Measurements from ENCODE around the gene COMTD1. TPM values are rescaled to one million over a fixed set of nuclear protein-coding genes. Genes with fewer than 3 reads are reported as not detected.
A peak's percentile ranks its signal among the peaks of the same experiment; 100 is the strongest.

The COMTD1 gene
- total RNA-seq, 1 experiment from 2014 or later = 20.5 TPM

- peaks cover 25% of the 10 kb centered on the region; the same call in 1 of the 2 replicates for H3K36me3 ChIP-seq (ENCODE audit: low read depth)
- no TSS peak for BruUV-seq (replicated peaks)
- peaks cover 56% of the 10 kb centered on the region for H3F3A ChIP-seq (ENCODE audit: insufficient read depth, low read depth)
- intact Hi-C loops (cut with micrococcal nuclease; ENCODE audit: unreplicated experiment) = loop anchor here (1.0 to 10.0 kb wide), 6 partner anchors 46 to 1349 kb away; partner anchors contain the start of genes KAT6B and SAMD8
- H3K79me2 ChIP-seq (ENCODE audit: low read depth) = peaks cover 52% of the 10 kb centered on the region
- POLR2A ChIA-PET (ENCODE audit: unreplicated experiment) = interaction anchor here (0.6 to 1.3 kb wide), 6 partner anchors 9 to 996 kb away, joined by 3 to 16 read pairs (median 4); no protein-coding TSS in a partner anchor
- peaks cover 12% of the 10 kb centered on the region; the same call in 1 of the 2 replicates for H4K20me1 ChIP-seq (ENCODE audit: insufficient read depth)
- no peak for TF ChIP-seq EZH2 (IDR thresholded peaks at IDR 0.05; ENCODE audit: low read depth)
- TF ChIP-seq, protein P1, sequence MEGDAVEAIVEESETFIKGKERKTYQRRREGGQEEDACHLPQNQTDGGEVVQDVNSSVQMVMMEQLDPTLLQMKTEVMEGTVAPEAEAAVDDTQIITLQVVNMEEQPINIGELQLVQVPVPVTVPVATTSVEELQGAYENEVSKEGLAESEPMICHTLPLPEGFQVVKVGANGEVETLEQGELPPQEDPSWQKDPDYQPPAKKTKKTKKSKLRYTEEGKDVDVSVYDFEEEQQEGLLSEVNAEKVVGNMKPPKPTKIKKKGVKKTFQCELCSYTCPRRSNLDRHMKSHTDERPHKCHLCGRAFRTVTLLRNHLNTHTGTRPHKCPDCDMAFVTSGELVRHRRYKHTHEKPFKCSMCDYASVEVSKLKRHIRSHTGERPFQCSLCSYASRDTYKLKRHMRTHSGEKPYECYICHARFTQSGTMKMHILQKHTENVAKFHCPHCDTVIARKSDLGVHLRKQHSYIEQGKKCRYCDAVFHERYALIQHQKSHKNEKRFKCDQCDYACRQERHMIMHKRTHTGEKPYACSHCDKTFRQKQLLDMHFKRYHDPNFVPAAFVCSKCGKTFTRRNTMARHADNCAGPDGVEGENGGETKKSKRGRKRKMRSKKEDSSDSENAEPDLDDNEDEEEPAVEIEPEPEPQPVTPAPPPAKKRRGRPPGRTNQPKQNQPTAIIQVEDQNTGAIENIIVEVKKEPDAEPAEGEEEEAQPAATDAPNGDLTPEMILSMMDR (conservative IDR thresholded peaks at IDR 0.05) = no peak
- no peaks in the 10 kb centered on the region for H3K9me3 ChIP-seq (ENCODE audit: insufficient read depth, low read depth)
- H3K4me3 ChIP-seq = peak overlapping the region; percentile 80
- DNase-seq = peak; percentile 82 to 99
- H3K27ac ChIP-seq = peak overlapping the region; percentile 86
- no peaks in the 10 kb centered on the region for H3K9me2 ChIP-seq (ENCODE audit: insufficient read depth)
- H3K27me3 ChIP-seq (ENCODE audit: insufficient read depth, low read depth) = no peaks in the 10 kb centered on the region
- H2AFZ ChIP-seq = peak overlapping the region; percentile 77; the same call in 1 of the 2 replicates
- H3K4me2 ChIP-seq = peak overlapping the region; percentile 97
- H3K4me1 ChIP-seq (replicated peaks; ENCODE audit: insufficient read depth) = peaks cover 33% of the 10 kb centered on the region
- CTCF ChIA-PET = interaction anchor here (0.6 to 4.0 kb wide), 6 partner anchors 46 to 1001 kb away, joined by 3 to 25 read pairs (median 4); partner anchors contain the start of gene SAMD8
These were observed 1.6 kb downstream of the COMTD1 start for GRCh38 chr10:75234017-75234682.

DNA sequence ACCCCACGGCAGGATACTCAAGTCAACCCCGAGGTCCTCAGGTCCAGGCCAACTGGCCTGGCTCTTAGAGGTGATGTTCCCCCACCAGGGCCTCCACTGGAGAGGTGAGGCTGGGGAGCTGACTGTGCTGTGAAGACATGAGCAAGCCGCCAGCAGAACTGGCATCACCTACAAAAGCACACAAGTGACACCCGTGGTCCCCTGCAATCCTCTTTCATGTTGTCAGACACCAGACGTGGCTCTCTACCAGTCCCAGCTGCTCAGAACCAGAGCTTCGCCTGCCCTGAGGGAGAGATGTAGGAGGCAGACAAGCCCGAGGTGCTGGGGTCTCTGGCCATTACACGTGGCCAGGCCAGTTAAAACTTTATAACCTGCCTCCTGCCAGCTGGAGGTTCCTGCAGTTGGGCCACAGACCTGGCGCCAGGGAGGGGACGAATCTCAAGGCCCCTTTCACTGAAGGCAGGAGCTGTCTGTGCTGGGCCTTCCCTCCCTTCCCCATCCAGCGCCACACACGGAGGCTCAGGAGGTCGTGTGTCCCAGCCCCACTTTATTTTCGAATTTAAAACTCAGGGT lies 2.2 kb downstream of the COMTD1 start:
- no peak for TF ChIP-seq EZH2 (IDR thresholded peaks at IDR 0.05; ENCODE audit: low read depth)
- TF ChIP-seq, protein P1 (conservative IDR thresholded peaks at IDR 0.05) = no peak
- H3K9me3 ChIP-seq (ENCODE audit: insufficient read depth, low read depth) = no peaks in the 10 kb centered on the region
- peak overlapping the region; percentile 97 for H3K4me2 ChIP-seq
- ChIA-PET POLR2A (ENCODE audit: unreplicated experiment) (interaction anchor here (0.6 to 1.3 kb wide), 6 partner anchors 8 to 1345 kb away, joined by 3 to 17 read pairs (median 4); no protein-coding TSS in a partner anchor), CTCF (interaction anchor here (0.9 to 4.0 kb wide), 3 partner anchors 17 to 990 kb away, joined by 3 to 25 read pairs (median 5); no protein-coding TSS in a partner anchor)
- no peaks in the 10 kb centered on the region for H3K9me2 ChIP-seq (ENCODE audit: insufficient read depth)
- H3K27me3 ChIP-seq (ENCODE audit: insufficient read depth, low read depth) = no peaks in the 10 kb centered on the region
- peaks cover 18% of the 10 kb centered on the region for H4K20me1 ChIP-seq (ENCODE audit: insufficient read depth)
- H3K36me3 ChIP-seq (ENCODE audit: low read depth) = peaks cover 31% of the 10 kb centered on the region; the same call in 1 of the 2 replicates
- intact Hi-C loops (cut with micrococcal nuclease; ENCODE audit: unreplicated experiment) = loop anchor here (1.0 to 10.0 kb wide), 6 partner anchors 45 to 1349 kb away; partner anchors contain the start of genes KAT6B and SAMD8
- DNase-seq = no peak
- peaks cover 58% of the 10 kb centered on the region for H3K79me2 ChIP-seq (ENCODE audit: low read depth)
- BruUV-seq (replicated peaks) = TSS peak; percentile 29
- peaks cover 63% of the 10 kb centered on the region for H3F3A ChIP-seq (ENCODE audit: insufficient read depth, low read depth)
- peak overlapping the region; percentile 41; the same call in 1 of the 2 replicates for H2AFZ ChIP-seq
- peak overlapping the region; percentile 57 for H3K4me3 ChIP-seq
- peak overlapping the region; percentile 72 for H3K27ac ChIP-seq
- H3K4me1 ChIP-seq (replicated peaks; ENCODE audit: insufficient read depth) = peaks cover 33% of the 10 kb centered on the region

Data from PC-9 (cell line).